GM21381 (cell line): Measurements from ENCODE around the gene GPX5.
"Not testable (repeated sequence)": the region's sequence is repeated elsewhere in the genome, so short reads cannot be mapped to it uniquely, and the experiment has no call there.

Experiments used
- ATAC-seq: cut with Tn5 transposase; IDR thresholded peaks from one replicate; pipeline ENCODE4 v1.9.1; 2021; ENCODE audit warnings: mild to moderate bottlenecking, moderate library complexity; ENCODE audit not compliant: unreplicated experiment

Gene GPX5

DNA sequence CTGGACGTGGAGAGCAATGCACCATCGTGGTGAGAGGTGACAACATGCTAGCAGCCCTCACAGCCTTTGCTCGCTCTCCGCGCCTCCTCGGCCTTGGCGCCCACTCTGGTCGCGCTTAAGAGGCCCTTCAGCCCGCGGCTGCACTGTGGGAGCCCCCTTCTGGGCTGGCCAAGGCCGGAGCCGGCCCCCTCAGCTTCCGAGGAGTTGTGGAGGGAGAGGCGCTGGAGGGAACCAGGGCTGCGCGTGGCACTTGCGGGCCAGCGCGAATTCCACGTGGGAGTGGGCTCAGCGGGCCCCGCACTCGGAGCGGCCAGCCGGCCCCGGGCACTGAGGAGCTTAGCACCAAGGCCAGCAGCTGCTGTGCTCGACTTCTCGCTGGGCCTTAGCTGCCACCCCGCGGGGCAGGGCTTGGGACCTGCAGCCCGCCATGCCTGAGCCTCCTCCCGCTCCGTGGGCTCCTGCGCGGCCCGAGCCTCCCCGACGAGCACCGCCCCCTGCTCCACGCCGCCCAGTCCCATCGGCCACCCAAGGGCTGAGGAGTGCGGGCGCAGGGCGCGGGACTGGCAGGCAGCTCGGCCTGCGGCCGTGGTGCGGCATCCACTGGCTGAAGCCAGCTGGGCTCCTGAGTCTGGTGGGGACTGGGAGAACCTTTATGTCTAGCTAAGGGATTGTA, 13.9 kb upstream of the GPX5 start:
- no peak for ATAC-seq

- not testable (repeated sequence) for ATAC-seq
These were observed 13.3 kb upstream of the GPX5 start for GRCh38 chr6:28512387-28512786.

GRCh38 chr6:28515676-28516075, 10.0 kb upstream of the GPX5 start, which contains the start of gene GPX6:
Gene GPX6 (minus strand): TSS chr6:28515793. CDS start chr6:28515743, 50 bp downstream.
- no peak for ATAC-seq

DNA sequence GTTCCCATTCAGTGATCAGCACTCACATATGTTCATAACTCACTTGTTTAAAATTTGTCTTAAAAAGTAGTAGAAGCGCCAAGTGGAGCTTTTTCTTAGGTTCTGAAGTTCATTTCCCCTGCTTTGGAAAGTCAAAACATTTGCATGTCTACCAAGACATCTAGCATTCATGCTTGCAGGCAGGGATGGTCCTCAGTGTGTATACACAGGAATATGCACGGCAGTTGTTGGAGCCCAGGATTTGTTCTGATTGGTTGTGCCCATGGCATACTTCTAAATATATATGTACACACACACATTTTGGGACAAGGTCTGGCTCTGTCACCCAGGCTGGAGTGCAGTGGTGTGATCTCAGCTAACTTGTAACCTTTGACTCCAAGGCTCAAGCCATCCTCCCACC, 7.7 kb upstream of the GPX5 start:
- ATAC-seq: no peak

DNA sequence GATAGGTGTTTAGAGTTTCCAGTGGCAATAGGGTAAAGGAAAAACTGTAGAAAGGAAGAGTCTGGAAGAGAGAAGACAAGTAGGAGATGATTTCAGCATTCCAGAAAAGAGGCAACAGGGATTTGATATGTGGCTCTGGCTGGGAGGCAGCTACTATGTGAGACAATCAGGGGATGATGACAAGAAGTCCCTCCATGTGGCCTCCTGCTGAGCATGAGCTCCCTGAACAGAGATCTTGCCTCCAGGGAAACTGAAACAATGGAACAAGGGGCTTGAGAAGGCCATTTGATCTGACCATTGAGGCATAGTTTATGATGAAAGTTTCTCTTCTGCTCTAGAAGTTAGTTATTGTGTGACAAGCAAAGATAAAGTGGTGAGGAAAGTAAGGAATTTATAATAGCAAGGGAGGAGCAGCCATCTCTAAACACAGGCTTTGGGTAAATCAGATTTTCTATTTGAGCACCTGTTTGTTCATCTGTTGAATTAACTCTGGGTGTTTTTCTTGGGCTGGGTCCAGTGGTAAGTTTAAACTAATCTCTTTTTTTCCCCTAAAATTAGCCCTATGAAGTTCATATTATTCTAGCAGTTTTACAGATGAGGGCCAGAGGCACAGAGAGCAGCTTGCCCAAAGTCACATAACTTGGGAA, 3.0 kb upstream of the GPX5 start:
- no peak for ATAC-seq

- ATAC-seq: no peak
These were observed 2.4 kb upstream of the GPX5 start for GRCh38 chr6:28523241-28523622.

GRCh38 chr6:28530777-28531176, 5.1 kb downstream of the GPX5 start:
- no peak for ATAC-seq

DNA sequence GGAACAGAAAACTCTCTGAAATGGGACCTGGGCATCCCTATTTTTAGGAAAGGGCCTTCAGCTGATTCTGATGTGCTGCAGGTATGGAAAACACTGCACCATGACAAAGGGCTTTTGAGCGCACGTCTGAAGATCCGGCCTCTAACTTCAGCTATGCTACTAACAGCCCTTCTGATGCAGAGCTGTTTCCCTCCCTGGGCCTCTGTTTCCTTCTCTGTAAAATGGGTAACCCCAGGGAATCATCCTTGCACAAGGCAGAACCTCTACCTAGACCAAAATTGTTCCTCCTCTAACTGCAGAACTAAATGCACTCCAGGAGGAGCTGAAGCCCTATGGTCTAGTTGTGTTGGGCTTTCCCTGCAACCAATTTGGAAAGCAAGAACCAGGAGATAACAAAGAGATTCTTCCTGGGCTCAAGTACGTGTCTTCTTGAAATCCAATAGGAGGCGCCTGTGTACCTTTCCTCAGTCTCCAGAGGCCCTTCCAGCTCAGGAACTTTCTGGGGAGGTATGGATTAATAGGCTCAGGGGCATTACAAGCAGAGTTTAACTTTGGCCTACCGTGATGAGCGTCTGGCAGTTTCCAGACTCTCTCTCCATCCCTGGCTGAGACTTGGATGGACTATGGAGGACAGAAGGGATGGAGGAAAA, 5.9 kb downstream of the GPX5 start:
- no peak for ATAC-seq

- ATAC-seq: no peak
These were observed 8.6 kb downstream of the GPX5 start for GRCh38 chr6:28534306-28534705.

DNA sequence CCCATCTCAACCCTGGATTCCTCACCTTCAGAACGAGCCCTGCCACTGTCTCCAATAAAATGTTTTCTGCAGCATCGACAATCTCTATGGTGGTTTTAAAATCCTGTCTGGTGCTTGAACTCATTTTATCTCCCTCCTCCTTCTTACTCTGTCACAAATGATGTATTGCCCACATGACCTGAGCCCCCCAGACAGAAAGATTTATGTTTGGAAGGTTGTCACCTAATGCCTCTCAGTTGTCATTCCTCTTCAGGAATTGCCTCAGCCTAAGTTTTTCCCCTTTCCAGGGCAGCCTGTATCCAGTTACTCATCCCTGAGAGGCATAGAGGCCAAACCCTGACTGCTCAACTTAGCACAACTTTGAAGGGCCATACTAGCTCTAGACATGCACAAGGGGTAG, 9.2 kb downstream of the GPX5 start:
- ATAC-seq: no peak

GRCh38 chr6:28537065-28537464, 11.4 kb downstream of the GPX5 start:
- ATAC-seq: no peak

DNA sequence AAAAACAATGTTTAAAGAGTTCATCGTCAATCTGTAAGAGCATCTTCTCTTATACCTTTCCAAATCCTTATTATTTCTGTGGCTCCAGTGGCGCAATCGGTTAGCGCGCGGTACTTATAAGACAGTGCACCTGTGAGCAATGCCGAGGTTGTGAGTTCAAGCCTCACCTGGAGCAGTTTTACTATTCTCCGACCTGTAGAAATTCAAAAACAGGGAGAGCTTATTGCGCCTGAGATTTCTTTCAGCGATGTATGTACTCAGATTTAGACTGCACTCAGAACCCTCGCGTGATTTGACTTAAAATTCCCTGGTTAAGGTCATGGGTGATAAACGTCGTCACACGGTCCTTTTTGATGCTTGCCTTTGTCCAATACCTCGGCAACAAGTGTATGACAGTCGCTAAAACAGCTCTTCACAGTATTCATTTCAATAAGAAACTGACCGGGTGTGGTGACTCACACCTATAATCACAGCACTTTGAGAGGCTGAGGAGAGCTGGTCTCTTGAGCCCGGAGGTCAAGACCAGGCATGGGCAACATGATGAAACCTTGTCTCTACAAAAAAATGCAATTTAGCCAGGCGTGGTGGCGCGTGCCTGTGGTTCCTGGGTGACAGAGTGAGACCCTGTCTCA, 11.9 kb downstream of the GPX5 start:
- no peak for ATAC-seq

- ATAC-seq: no peak
These were observed 16.3 kb downstream of the GPX5 start for GRCh38 chr6:28541996-28542395.

- ATAC-seq: no peak
These were observed 17.0 kb downstream of the GPX5 start for GRCh38 chr6:28542440-28543296.

- ATAC-seq: no peak
These were observed 18.2 kb downstream of the GPX5 start for GRCh38 chr6:28543651-28544610.

- no peak for ATAC-seq
These were observed 20.3 kb downstream of the GPX5 start for GRCh38 chr6:28545955-28546354.

DNA sequence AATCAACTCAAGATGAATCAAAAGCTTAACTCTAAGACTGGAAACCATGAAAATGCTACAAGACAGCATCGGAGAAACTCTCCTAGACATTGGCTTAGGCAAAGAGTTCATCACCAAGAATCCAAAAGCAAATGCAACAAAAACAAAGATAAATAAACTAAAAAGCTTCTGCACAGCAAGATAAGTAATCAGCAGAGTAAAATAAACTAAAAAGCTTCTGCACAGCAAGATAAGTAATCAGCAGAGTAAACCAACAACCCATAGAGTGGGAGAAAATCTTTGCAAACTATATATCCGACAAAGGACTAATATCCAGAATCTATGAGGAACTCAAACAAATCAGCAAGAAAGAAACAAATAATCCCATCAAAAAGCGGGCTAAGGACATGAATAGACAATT, 21.3 kb downstream of the GPX5 start:
- not testable (repeated sequence) for ATAC-seq

- ATAC-seq: no peak
These were observed 26.4 kb downstream of the GPX5 start for GRCh38 chr6:28551891-28552666.
